ENCODE data around the gene CILP.

Gene CILP

DNA sequence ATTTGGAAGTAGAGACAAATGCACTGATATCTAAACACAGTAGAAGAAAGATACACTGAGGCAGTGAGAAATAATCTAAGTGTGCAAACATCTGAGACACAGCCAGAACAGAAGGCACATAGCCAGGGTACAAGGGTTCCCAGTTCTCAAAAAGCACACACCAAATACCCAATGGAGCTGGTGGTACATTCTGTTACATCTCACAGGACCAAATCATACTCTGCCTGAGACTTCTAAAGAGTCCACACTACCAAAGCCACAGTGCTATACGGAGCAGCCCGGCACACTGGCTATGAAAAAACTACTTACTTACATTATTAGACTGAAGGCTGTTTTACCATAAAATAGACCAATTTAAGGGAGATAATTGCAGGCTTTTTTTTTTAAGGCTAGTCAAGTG, 45.4 kb downstream of the CILP start:
- Histone ChIP-seq H3K27ac (ENCODE audit: insufficient read depth, low read length, poor library complexity, severe bottlenecking) (no peak overlapping the region), H3K4me3 (ENCODE audit: insufficient read depth, low read depth, low read length, poor library complexity, severe bottlenecking) (no peak overlapping the region), H3K36me3 (ENCODE audit: control insufficient read depth, insufficient read depth, low read length) (peaks cover 26% of the 10 kb centered on the region), H3K27me3 (replicated peaks; ENCODE audit: control insufficient read depth, insufficient read depth, low read length, poor library complexity, severe bottlenecking) (no peaks in the 10 kb centered on the region), H3K4me1 (ENCODE audit: control insufficient read depth, insufficient read depth, low read length, poor library complexity, severe bottlenecking) (no peaks in the 10 kb centered on the region), H3K9me3 (ENCODE audit: control insufficient read depth, low read length) (no peaks in the 10 kb centered on the region)
- no peak for DNase-seq

- H3K9me3 ChIP-seq (ENCODE audit: control insufficient read depth, low read length): no peaks in the 10 kb centered on the region
- no peak overlapping the region for H3K4me3 ChIP-seq (ENCODE audit: insufficient read depth, low read depth, low read length, poor library complexity, severe bottlenecking)
- H3K36me3 ChIP-seq (ENCODE audit: control insufficient read depth, insufficient read depth, low read length): peaks cover 26% of the 10 kb centered on the region
Measured at GRCh38 chr15:65164139-65164538, 47.1 kb downstream of the CILP start.

GRCh38 chr15:65163041-65163440, 48.2 kb downstream of the CILP start:
- no peaks in the 10 kb centered on the region for H3K27me3 ChIP-seq (replicated peaks; ENCODE audit: control insufficient read depth, insufficient read depth, low read length, poor library complexity, severe bottlenecking)
- no peak overlapping the region for H3K4me3 ChIP-seq (ENCODE audit: insufficient read depth, low read depth, low read length, poor library complexity, severe bottlenecking)
- H3K36me3 ChIP-seq (ENCODE audit: control insufficient read depth, insufficient read depth, low read length): peaks cover 36% of the 10 kb centered on the region

More at GRCh38 chr15:65164139-65164538, 47.1 kb downstream of the CILP start:
- no peak for DNase-seq
- Histone ChIP-seq H3K27me3 (replicated peaks; ENCODE audit: control insufficient read depth, insufficient read depth, low read length, poor library complexity, severe bottlenecking) (no peaks in the 10 kb centered on the region), H3K27ac (ENCODE audit: insufficient read depth, low read length, poor library complexity, severe bottlenecking) (no peak overlapping the region), H3K4me1 (ENCODE audit: control insufficient read depth, insufficient read depth, low read length, poor library complexity, severe bottlenecking) (no peaks in the 10 kb centered on the region)

GRCh38 chr15:65156692-65157091, 54.6 kb downstream of the CILP start:
- no peaks in the 10 kb centered on the region for H3K27me3 ChIP-seq (replicated peaks; ENCODE audit: control insufficient read depth, insufficient read depth, low read length, poor library complexity, severe bottlenecking)
- H3K27ac ChIP-seq (ENCODE audit: insufficient read depth, low read length, poor library complexity, severe bottlenecking): no peak overlapping the region
- no peaks in the 10 kb centered on the region for H3K9me3 ChIP-seq (ENCODE audit: control insufficient read depth, low read length)
- peaks cover 60% of the 10 kb centered on the region for H3K36me3 ChIP-seq (ENCODE audit: control insufficient read depth, insufficient read depth, low read length)
- no peak overlapping the region for H3K4me3 ChIP-seq (ENCODE audit: insufficient read depth, low read depth, low read length, poor library complexity, severe bottlenecking)
- no peaks in the 10 kb centered on the region for H3K4me1 ChIP-seq (ENCODE audit: control insufficient read depth, insufficient read depth, low read length, poor library complexity, severe bottlenecking)
- DNase-seq: no peak

More at GRCh38 chr15:65163041-65163440, 48.2 kb downstream of the CILP start:
- no peak for DNase-seq
- H3K9me3 ChIP-seq (ENCODE audit: control insufficient read depth, low read length): no peaks in the 10 kb centered on the region
- no peaks in the 10 kb centered on the region for H3K4me1 ChIP-seq (ENCODE audit: control insufficient read depth, insufficient read depth, low read length, poor library complexity, severe bottlenecking)
- H3K27ac ChIP-seq (ENCODE audit: insufficient read depth, low read length, poor library complexity, severe bottlenecking): no peak overlapping the region

GRCh38 chr15:65154720-65155119, 56.6 kb downstream of the CILP start:
- Histone ChIP-seq H3K27ac (ENCODE audit: insufficient read depth, low read length, poor library complexity, severe bottlenecking) (no peak overlapping the region), H3K36me3 (ENCODE audit: control insufficient read depth, insufficient read depth, low read length) (peaks cover 68% of the 10 kb centered on the region), H3K4me3 (ENCODE audit: insufficient read depth, low read depth, low read length, poor library complexity, severe bottlenecking) (no peak overlapping the region), H3K9me3 (ENCODE audit: control insufficient read depth, low read length) (no peaks in the 10 kb centered on the region), H3K27me3 (replicated peaks; ENCODE audit: control insufficient read depth, insufficient read depth, low read length, poor library complexity, severe bottlenecking) (no peaks in the 10 kb centered on the region), H3K4me1 (ENCODE audit: control insufficient read depth, insufficient read depth, low read length, poor library complexity, severe bottlenecking) (no peaks in the 10 kb centered on the region)
- no peak for DNase-seq

DNA sequence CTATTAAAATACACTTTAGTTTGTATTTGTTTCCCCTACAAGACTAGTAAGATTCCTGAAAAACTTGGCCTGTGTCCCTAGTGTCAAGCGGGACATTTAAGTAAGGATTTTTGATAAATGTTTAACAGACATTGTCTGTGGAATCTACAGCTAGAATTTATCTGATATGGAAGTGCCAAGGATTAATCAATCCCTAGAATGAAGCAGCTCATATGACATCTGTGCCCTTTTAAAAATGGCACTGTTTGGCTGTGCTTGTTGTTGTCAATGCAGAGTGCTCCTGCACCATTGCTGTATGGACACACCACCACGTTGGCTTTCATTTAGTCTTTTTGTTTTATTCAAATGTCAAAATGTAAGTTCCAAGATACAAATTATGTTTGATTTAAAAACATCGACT, 63.4 kb downstream of the CILP start:
- Histone ChIP-seq H3K9me3 (ENCODE audit: control insufficient read depth, low read length) (no peaks in the 10 kb centered on the region), H3K27me3 (replicated peaks; ENCODE audit: control insufficient read depth, insufficient read depth, low read length, poor library complexity, severe bottlenecking) (no peaks in the 10 kb centered on the region), H3K4me3 (ENCODE audit: insufficient read depth, low read depth, low read length, poor library complexity, severe bottlenecking) (no peak overlapping the region), H3K36me3 (ENCODE audit: control insufficient read depth, insufficient read depth, low read length) (peaks cover 14% of the 10 kb centered on the region), H3K4me1 (ENCODE audit: control insufficient read depth, insufficient read depth, low read length, poor library complexity, severe bottlenecking) (no peaks in the 10 kb centered on the region), H3K27ac (ENCODE audit: insufficient read depth, low read length, poor library complexity, severe bottlenecking) (no peak overlapping the region)
- no peak for DNase-seq

DNA sequence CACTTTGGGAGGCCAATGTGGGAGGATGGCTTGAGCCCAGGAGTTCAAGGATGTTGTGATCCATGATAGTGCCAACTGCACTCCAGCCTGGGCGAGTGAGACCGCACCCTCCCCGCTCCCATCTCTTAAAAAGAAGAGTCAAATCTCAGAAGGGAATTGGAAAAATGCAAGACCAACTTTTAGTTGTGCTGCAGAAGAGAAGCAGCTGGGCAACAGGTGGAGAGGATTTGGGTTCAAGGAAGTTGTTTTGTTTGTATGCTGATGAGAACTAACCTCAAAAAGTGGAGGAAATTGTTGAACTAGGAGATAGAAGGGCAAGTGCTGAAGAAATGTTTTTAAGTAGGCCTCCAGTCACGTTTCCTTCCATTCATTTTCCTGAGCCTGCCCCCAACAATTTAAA, 64.8 kb downstream of the CILP start:
- Histone ChIP-seq H3K27ac (ENCODE audit: insufficient read depth, low read length, poor library complexity, severe bottlenecking) (no peak overlapping the region), H3K4me1 (ENCODE audit: control insufficient read depth, insufficient read depth, low read length, poor library complexity, severe bottlenecking) (no peaks in the 10 kb centered on the region), H3K9me3 (ENCODE audit: control insufficient read depth, low read length) (no peaks in the 10 kb centered on the region), H3K4me3 (ENCODE audit: insufficient read depth, low read depth, low read length, poor library complexity, severe bottlenecking) (no peak overlapping the region), H3K27me3 (replicated peaks; ENCODE audit: control insufficient read depth, insufficient read depth, low read length, poor library complexity, severe bottlenecking) (no peaks in the 10 kb centered on the region), H3K36me3 (ENCODE audit: control insufficient read depth, insufficient read depth, low read length) (peaks cover 12% of the 10 kb centered on the region)
- no peak for DNase-seq

Data from effector memory CD4-positive, alpha-beta T cell (primary cell).